C4-2B (cell line): ENCODE measurements around the gene PLA2G4F.

Source experiments
- ZFX ChIP-seq: fragments of 450-650 bp; IDR thresholded peaks from 2 replicates; pipeline ENCODE4 v1.6.1; 2017
- TF ChIP-seq, protein P1 (sequence below): fragments of 450-650 bp; conservative IDR thresholded peaks from 2 replicates; pipeline ENCODE4 v1.5.1; 2017; ENCODE audit warnings: mild to moderate bottlenecking

DNA sequence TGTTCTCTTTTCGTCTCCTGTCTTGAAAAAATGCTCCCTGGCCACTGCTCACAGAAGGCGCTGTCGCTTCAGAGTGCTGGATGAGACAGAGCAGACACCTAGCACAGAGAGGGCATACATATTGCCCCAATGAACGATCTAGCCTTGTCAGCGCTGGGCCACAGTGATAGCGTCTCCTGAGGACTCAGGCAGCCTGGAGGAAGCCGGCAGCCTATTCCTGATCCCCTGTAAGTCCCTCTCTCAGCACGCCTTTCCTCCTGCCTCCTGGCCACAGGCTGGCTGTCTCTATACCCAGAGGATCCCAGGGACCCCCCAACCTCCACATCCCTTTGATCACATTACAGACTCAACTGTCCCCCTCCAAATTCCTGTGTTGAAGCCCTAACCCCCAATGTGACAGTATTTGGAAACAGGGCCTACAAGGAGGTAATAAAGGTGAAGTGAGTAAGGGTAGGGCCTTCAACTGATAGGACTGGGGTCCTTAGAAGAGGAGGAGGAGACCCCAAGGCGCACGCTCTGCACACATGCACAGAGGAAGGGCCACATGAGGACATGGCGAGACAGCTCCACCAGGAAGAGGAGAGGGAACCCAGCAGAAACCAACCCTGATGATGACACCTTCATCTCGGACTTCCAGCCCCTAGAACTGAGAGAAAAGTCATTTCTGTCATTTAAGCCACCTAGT lies 7.5 kb downstream of the PLA2G4F start:
- TF ChIP-seq, protein P1, sequence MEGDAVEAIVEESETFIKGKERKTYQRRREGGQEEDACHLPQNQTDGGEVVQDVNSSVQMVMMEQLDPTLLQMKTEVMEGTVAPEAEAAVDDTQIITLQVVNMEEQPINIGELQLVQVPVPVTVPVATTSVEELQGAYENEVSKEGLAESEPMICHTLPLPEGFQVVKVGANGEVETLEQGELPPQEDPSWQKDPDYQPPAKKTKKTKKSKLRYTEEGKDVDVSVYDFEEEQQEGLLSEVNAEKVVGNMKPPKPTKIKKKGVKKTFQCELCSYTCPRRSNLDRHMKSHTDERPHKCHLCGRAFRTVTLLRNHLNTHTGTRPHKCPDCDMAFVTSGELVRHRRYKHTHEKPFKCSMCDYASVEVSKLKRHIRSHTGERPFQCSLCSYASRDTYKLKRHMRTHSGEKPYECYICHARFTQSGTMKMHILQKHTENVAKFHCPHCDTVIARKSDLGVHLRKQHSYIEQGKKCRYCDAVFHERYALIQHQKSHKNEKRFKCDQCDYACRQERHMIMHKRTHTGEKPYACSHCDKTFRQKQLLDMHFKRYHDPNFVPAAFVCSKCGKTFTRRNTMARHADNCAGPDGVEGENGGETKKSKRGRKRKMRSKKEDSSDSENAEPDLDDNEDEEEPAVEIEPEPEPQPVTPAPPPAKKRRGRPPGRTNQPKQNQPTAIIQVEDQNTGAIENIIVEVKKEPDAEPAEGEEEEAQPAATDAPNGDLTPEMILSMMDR, result no peak
- no peak for TF ChIP-seq ZFX
